HEK293 (cell line): ENCODE data around the gene CTDNEP1.

ENCODE experiments used
- CTCF ChIA-PET: fragments of 350-600 bp; formaldehyde crosslinking; extraction: SDS; loops from one replicate; lab custom pipeline; 2021; ENCODE audit warnings: antibody characterized with exemption; lab: Yijun Ruan, JAX
- POLR2A ChIA-PET: fragments of 300-600 bp; formaldehyde crosslinking; extraction: SDS; loops from one replicate; lab custom pipeline; 2020; ENCODE audit warnings: antibody characterized with exemption, inconsistent platforms; lab: Yijun Ruan, JAX
- H3K27ac ChIP-seq: fragments of 200-500 bp; sonication (Bioruptor generic); 2 replicates; pipeline ENCODE4 v1.5.1; 2014; ENCODE audit warnings: low read depth, low read length, control low read depth, inconsistent platforms; ENCODE audit errors: extremely low read depth
- H3K36me3 ChIP-seq, 2 experiments: fragments of 200-500 bp in 1 of 2; sonication (Bioruptor generic) in 1 of 2; 1 replicate in 1 of 2; 2 replicates in 1 of 2; pipeline ENCODE4 v1.5.1; 2014 to 2017; ENCODE audit warnings: inconsistent platforms in 2 of 2, low read length in 2 of 2; ENCODE audit not compliant: control insufficient read depth in 2 of 2, insufficient read depth in 1 of 2
- H3K4me1 ChIP-seq: fragments of 200-500 bp; sonication (Bioruptor generic); 2 replicates; pipeline ENCODE4 v1.5.1; 2014; ENCODE audit warnings: mild to moderate bottlenecking, low read length, inconsistent platforms; ENCODE audit not compliant: control insufficient read depth, insufficient read depth
- H3K4me3 ChIP-seq: 2 replicates; pipeline ENCODE4 v1.5.1; 2011; ENCODE audit warnings: low read depth, mild to moderate bottlenecking, control low read depth, low read length, moderate library complexity
- H3K9me3 ChIP-seq: fragments of 200-500 bp; sonication (Bioruptor generic); 2 replicates; pipeline ENCODE4 v1.5.1; 2014; ENCODE audit warnings: low read depth, low read length, inconsistent platforms; ENCODE audit not compliant: control insufficient read depth, insufficient read depth
- KLF10 ChIP-seq: fragments of 450-650 bp; IDR thresholded peaks from 2 replicates; pipeline ENCODE4 v1.5.1; 2018; ENCODE audit warnings: missing biosample characterization, mild to moderate bottlenecking, missing genetic modification characterization
- PRDM2 ChIP-seq: fragments of 450-650 bp; formaldehyde crosslinking; IDR thresholded peaks from 2 replicates; pipeline ENCODE4 v1.5.1; 2016; ENCODE audit warnings: missing biosample characterization, missing genetic modification characterization, borderline replicate concordance
- SCRT2 ChIP-seq: fragments of 450-650 bp; formaldehyde crosslinking; IDR thresholded peaks from 2 replicates; pipeline ENCODE4 v1.5.1; 2016; ENCODE audit warnings: missing biosample characterization, missing genetic modification characterization
- SP2 ChIP-seq: fragments of 450-650 bp; formaldehyde crosslinking; IDR thresholded peaks from 2 replicates; pipeline ENCODE4 v1.5.1; 2016; ENCODE audit warnings: missing biosample characterization, missing genetic modification characterization
- ZBTB7A ChIP-seq: fragments of 450-650 bp; formaldehyde crosslinking; IDR thresholded peaks from 2 replicates; pipeline ENCODE4 v1.5.1; 2016; ENCODE audit warnings: low read depth, missing biosample characterization, missing genetic modification characterization
- ZNF2 ChIP-seq: fragments of 450-650 bp; formaldehyde crosslinking; IDR thresholded peaks from 2 replicates; pipeline ENCODE4 v1.5.1; 2016; ENCODE audit warnings: missing biosample characterization, missing genetic modification characterization
- ZNF280D ChIP-seq: fragments of 450-650 bp; formaldehyde crosslinking; IDR thresholded peaks from 2 replicates; pipeline ENCODE4 v1.5.1; 2016; ENCODE audit warnings: missing biosample characterization, missing genetic modification characterization
- ZNF335 ChIP-seq: fragments of 450-650 bp; formaldehyde crosslinking; conservative IDR thresholded peaks from 2 replicates; pipeline ENCODE4 v1.5.1; 2016; ENCODE audit warnings: missing biosample characterization, missing genetic modification characterization
- ZNF449 ChIP-seq: fragments of 450-650 bp; formaldehyde crosslinking; IDR thresholded peaks from 2 replicates; pipeline ENCODE4 v1.5.1; 2017; ENCODE audit warnings: missing biosample characterization, mild to moderate bottlenecking, missing genetic modification characterization, moderate library complexity
- ZNF600 ChIP-seq: fragments of 450-650 bp; formaldehyde crosslinking; IDR thresholded peaks from 2 replicates; pipeline ENCODE4 v1.5.1; 2016; ENCODE audit warnings: missing biosample characterization, missing genetic modification characterization
- ZNF639 ChIP-seq: fragments of 450-650 bp; formaldehyde crosslinking; IDR thresholded peaks from 2 replicates; pipeline ENCODE4 v1.5.1; 2016; ENCODE audit warnings: missing biosample characterization, missing genetic modification characterization
- ZNF658 ChIP-seq: fragments of 450-650 bp; formaldehyde crosslinking; IDR thresholded peaks from 2 replicates; pipeline ENCODE4; 2016; ENCODE audit warnings: missing biosample characterization, missing genetic modification characterization

CTDNEP1 gene

GRCh38 chr17:7293816-7294613 is 42.5 kb upstream of the CTDNEP1 start (continued):
- TF ChIP-seq ZNF639 (tag by site-specific recombination): no peak
- TF ChIP-seq ZNF2 (tag by site-specific recombination): no peak
- TF ChIP-seq SCRT2: no peak
- TF ChIP-seq KLF10: peak; percentile 34; the same call in 1 of the 2 replicates
- TF ChIP-seq SP2: 0 out of 2 replicates have a peak, but pooled peaks have one; percentile 19
- TF ChIP-seq ZNF658 (tag by site-specific recombination): no peak
- TF ChIP-seq ZBTB7A (tag by site-specific recombination): no peak
- no peak for TF ChIP-seq ZNF280D (tag by site-specific recombination)
- TF ChIP-seq ZNF449: no peak
- TF ChIP-seq ZNF335 (tag by site-specific recombination): no peak

GRCh38 chr17:7293159-7293558 is 41.6 kb upstream of the CTDNEP1 start:
- CTCF ChIA-PET: interaction anchor here (0.7 to 3.8 kb wide), 4 partner anchors 12 to 27 kb away, joined by 3 to 33 read pairs (median 6); partner anchors contain the start of gene SLC2A4
- peaks cover 6% of the 10 kb centered on the region; the same call in 1 of the 2 replicates for H3K4me1 ChIP-seq
- POLR2A ChIA-PET: interaction anchor here (1.3 to 2.3 kb wide), 3 partner anchors 12 to 59 kb away, joined by 3 to 6 read pairs (median 4); partner anchors contain the start of genes DVL2, GABARAP and SLC2A4
- no peak overlapping the region for H3K27ac ChIP-seq
- H3K9me3 ChIP-seq: no peaks in the 10 kb centered on the region
- TF ChIP-seq PRDM2 (no peak), SCRT2 (peak; percentile 42; the same call in 1 of the 2 replicates), ZNF600 (tag by site-specific recombination) (peak; percentile 83)
- H3K4me3 ChIP-seq: no peak overlapping the region
- no peaks in the 10 kb centered on the region for H3K36me3 ChIP-seq
